Measurements from ENCODE around the gene RIMS3. TPM values are rescaled to one million over a fixed set of nuclear protein-coding genes. Genes with fewer than 3 reads are reported as not detected.

RIMS3 gene
- total RNA-seq, 1 donor from 2014 or later = 1.6 TPM

Other genes starting within 250 kb of the RIMS3 start
- gene ZFP69B, start 215.2 kb downstream of the RIMS3 start, total RNA-seq = 1.2 TPM
- gene ZFP69, start 188.4 kb downstream of the RIMS3 start, total RNA-seq = 1.8 TPM
- 4.7 TPM for gene EXO5, start 156.9 kb downstream of the RIMS3 start, total RNA-seq
- 9.7 TPM for gene ZNF684, start 134.0 kb downstream of the RIMS3 start, total RNA-seq
- 62.3 TPM for gene NFYC, start 26.0 kb upstream of the RIMS3 start, total RNA-seq
- gene KCNQ4, start 118.1 kb upstream of the RIMS3 start, total RNA-seq = 2.8 TPM
- gene CITED4, start 196.7 kb upstream of the RIMS3 start, total RNA-seq = 40.6 TPM